Vagina (tissue), 2 donors: ENCODE results near the gene BAZ2B. TPM values are rescaled to one million over a fixed set of nuclear protein-coding genes. Genes with fewer than 3 reads are reported as not detected.

Source experiments
- DNase-seq, 2 donors: peaks; one replicate each; pipeline ENCODE4 v3.0.0-alpha.2; 2017; ENCODE audit errors: extremely low spot score in 2 of 2
- H3K27ac ChIP-seq: fragments of 200-600 bp; sonication (generic); one replicate; pipeline ENCODE4 v1.5.1; 2019
- H3K27me3 ChIP-seq: fragments of 200-600 bp; sonication (generic); one replicate; pipeline ENCODE4 v1.5.1; 2019
- H3K36me3 ChIP-seq, 2 donors: fragments of 200-600 bp; sonication (generic); one replicate each; pipeline ENCODE4 v1.5.1; 2017 to 2019
- H3K4me1 ChIP-seq: fragments of 200-600 bp; sonication (generic); one replicate; pipeline ENCODE4 v1.5.1; 2019
- H3K4me3 ChIP-seq, 2 donors: fragments of 200-600 bp; sonication (generic); 1 replicate in 1 of 2; 2 replicates in 1 of 2; pipeline ENCODE4 v1.5.1; 2016 to 2019
- H3K9me3 ChIP-seq: fragments of 200-600 bp; sonication (generic); one replicate; pipeline ENCODE4 v1.5.1; 2019
- POLR2A ChIP-seq, 2 donors: fragments of 450-650 bp; IDR thresholded peaks; one replicate each; pipeline ENCODE4 v1.6.1; 2017; ENCODE audit warnings: antibody characterized with exemption in 2 of 2, mild to moderate bottlenecking in 2 of 2, moderate library complexity in 2 of 2
- POLR2AphosphoS5 ChIP-seq, 2 donors: sonication (generic); formaldehyde crosslinking; IDR thresholded peaks; one replicate each; pipeline ENCODE4 v1.9.0; 2017; ENCODE audit warnings: antibody characterized with exemption in 2 of 2, mild to moderate bottlenecking in 2 of 2, low read depth in 1 of 2; ENCODE audit not compliant: insufficient read depth in 1 of 2
- intact Hi-C: fragments of 100-400 bp; cut with DNase I; formaldehyde crosslinking; loops from one replicate; pipeline ENCODE4 v1.15.1; 2023
- total RNA-seq: library from RNA; depleted of rRNA; stranded (reverse); fragments of >200 nt; gene quantifications from one replicate; pipeline ENCODE4 v1.2.3, GENCODE V29; 2016
- TF ChIP-seq, protein P1 (sequence below), 3 experiments: fragments of 450-650 bp in 2 of 3; fragments of 200-600 bp in 1 of 3; sonication (generic) in 1 of 3; IDR thresholded peaks; one replicate each; pipeline ENCODE4 v1.5.1; 2017 to 2019; ENCODE audit warnings: antibody characterized with exemption in 3 of 3, mild to moderate bottlenecking in 2 of 3, moderate library complexity in 2 of 3

The BAZ2B gene
- total RNA-seq, 1 donor from 2014 or later, result 90.6 TPM

DNA sequence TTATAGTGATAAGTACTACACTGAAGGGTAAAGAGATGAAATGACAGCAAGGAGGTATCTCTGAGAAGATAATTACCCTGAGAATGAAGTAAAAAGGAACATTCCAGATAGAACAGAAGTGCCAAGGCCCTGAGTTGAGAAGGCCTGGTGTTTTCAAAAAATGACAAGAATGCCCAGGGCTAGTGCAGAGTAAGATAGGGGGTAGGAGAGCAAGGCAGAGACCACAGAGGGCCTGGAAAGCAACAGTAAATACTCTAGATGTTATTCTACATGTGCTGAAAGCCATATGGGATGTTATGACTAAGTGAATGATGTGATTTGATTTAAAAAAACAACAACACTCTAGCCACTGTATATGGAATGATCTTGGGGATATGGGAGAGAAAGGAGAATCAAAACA, 52.3 kb downstream of the BAZ2B start:
- Histone ChIP-seq H3K27me3 (no peaks in the 10 kb centered on the region), H3K9me3 (no peaks in the 10 kb centered on the region), H3K27ac (no peak overlapping the region), H3K4me1 (no peaks in the 10 kb centered on the region), H3K4me3 (no peak overlapping the region), H3K36me3 (no peaks in the 10 kb centered on the region)
- intact Hi-C loops, result no loop called here
- no peak for TF ChIP-seq POLR2AphosphoS5 (IDR thresholded peaks at IDR 0.05; ENCODE audit: insufficient read depth in 1 of 2, low read depth in 1 of 2)
- TF ChIP-seq, protein P1, sequence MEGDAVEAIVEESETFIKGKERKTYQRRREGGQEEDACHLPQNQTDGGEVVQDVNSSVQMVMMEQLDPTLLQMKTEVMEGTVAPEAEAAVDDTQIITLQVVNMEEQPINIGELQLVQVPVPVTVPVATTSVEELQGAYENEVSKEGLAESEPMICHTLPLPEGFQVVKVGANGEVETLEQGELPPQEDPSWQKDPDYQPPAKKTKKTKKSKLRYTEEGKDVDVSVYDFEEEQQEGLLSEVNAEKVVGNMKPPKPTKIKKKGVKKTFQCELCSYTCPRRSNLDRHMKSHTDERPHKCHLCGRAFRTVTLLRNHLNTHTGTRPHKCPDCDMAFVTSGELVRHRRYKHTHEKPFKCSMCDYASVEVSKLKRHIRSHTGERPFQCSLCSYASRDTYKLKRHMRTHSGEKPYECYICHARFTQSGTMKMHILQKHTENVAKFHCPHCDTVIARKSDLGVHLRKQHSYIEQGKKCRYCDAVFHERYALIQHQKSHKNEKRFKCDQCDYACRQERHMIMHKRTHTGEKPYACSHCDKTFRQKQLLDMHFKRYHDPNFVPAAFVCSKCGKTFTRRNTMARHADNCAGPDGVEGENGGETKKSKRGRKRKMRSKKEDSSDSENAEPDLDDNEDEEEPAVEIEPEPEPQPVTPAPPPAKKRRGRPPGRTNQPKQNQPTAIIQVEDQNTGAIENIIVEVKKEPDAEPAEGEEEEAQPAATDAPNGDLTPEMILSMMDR (IDR thresholded peaks at IDR 0.05), result no peak
- TF ChIP-seq POLR2A (IDR thresholded peaks at IDR 0.05), result no peak
- no peak for DNase-seq

DNA sequence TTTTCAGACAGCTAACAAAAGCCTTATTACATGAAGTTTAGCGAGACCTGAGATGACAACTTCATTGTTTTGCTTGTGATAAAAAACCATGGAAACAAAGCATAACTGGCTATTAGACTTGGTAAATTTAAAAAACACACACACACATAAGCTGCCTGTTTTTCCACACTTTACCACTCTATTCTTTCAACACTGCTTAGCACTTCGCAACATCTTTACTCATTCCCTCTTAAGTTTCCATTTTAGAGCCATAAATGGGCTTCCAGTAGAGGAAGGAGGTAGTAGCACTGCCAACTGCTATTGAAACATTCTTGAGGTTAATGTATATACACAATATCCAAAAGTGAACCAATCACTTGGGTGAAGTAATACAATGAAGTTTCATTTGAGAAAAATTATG, 54.1 kb downstream of the BAZ2B start:
- Histone ChIP-seq H3K27me3 (no peaks in the 10 kb centered on the region), H3K4me3 (no peak overlapping the region), H3K36me3 (no peaks in the 10 kb centered on the region), H3K27ac (no peak overlapping the region), H3K4me1 (no peaks in the 10 kb centered on the region), H3K9me3 (no peaks in the 10 kb centered on the region)
- intact Hi-C loops, result no loop called here
- DNase-seq, result no peak
- no peak for TF ChIP-seq POLR2AphosphoS5 (IDR thresholded peaks at IDR 0.05; ENCODE audit: insufficient read depth in 1 of 2, low read depth in 1 of 2)
- no peak for TF ChIP-seq POLR2A (IDR thresholded peaks at IDR 0.05)
- TF ChIP-seq, protein P1 (IDR thresholded peaks at IDR 0.05), result no peak

- intact Hi-C loops, result no loop called here
- TF ChIP-seq POLR2AphosphoS5 (IDR thresholded peaks at IDR 0.05; ENCODE audit: insufficient read depth in 1 of 2, low read depth in 1 of 2), result no peak
- no peaks in the 10 kb centered on the region for H3K4me1 ChIP-seq
- no peaks in the 10 kb centered on the region for H3K27me3 ChIP-seq
- no peaks in the 10 kb centered on the region for H3K9me3 ChIP-seq
- no peak overlapping the region for H3K27ac ChIP-seq
- DNase-seq, result no peak
- H3K4me3 ChIP-seq, result no peak overlapping the region
- H3K36me3 ChIP-seq, result no peaks in the 10 kb centered on the region
Measured at GRCh38 chr2:159561786-159562185, 54.6 kb downstream of the BAZ2B start.

- no peak for DNase-seq
- Histone ChIP-seq H3K36me3 (no peaks in the 10 kb centered on the region), H3K27me3 (no peaks in the 10 kb centered on the region), H3K4me3 (no peak overlapping the region), H3K4me1 (no peaks in the 10 kb centered on the region), H3K27ac (no peak overlapping the region), H3K9me3 (no peaks in the 10 kb centered on the region)
- TF ChIP-seq, protein P1 (IDR thresholded peaks at IDR 0.05), result no peak
- no peak for TF ChIP-seq POLR2A (IDR thresholded peaks at IDR 0.05)
- no peak for TF ChIP-seq POLR2AphosphoS5 (IDR thresholded peaks at IDR 0.05; ENCODE audit: insufficient read depth in 1 of 2, low read depth in 1 of 2)
- intact Hi-C loops, result no loop called here
Measured at GRCh38 chr2:159561242-159561641, 55.1 kb downstream of the BAZ2B start.

- H3K27ac ChIP-seq, result no peak overlapping the region
- intact Hi-C loops, result no loop called here
- H3K9me3 ChIP-seq, result no peaks in the 10 kb centered on the region
- no peak overlapping the region for H3K4me3 ChIP-seq
- no peak for DNase-seq
- H3K27me3 ChIP-seq, result no peaks in the 10 kb centered on the region
- TF ChIP-seq, protein P1 (IDR thresholded peaks at IDR 0.05), result no peak
- TF ChIP-seq POLR2AphosphoS5 (IDR thresholded peaks at IDR 0.05; ENCODE audit: insufficient read depth in 1 of 2, low read depth in 1 of 2), result no peak
- TF ChIP-seq POLR2A (IDR thresholded peaks at IDR 0.05), result no peak
- H3K4me1 ChIP-seq, result no peaks in the 10 kb centered on the region
- H3K36me3 ChIP-seq, result no peaks in the 10 kb centered on the region
Measured at GRCh38 chr2:159559034-159559433, 57.3 kb downstream of the BAZ2B start.

DNA sequence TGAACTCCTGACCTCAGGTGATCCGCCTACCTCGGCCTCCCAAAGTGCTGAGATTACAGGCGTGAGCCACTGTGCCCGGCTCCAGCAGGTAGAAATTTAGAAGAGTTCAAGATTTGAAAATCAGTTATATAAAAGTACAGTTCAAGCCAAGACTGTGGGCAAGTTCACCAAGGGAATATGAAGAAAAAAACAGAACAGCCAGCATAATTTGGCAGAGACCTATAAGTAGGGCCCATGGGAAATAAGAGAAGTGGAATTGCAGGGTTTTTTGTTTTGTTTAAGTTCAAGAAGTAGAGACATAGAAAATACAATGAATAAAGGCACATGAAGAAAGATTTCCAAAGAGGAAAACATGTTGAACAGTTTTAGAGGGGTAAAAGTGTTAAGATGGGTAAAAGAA, 57.9 kb downstream of the BAZ2B start:
- Histone ChIP-seq H3K36me3 (no peaks in the 10 kb centered on the region), H3K9me3 (no peaks in the 10 kb centered on the region), H3K4me1 (no peaks in the 10 kb centered on the region), H3K4me3 (no peak overlapping the region), H3K27me3 (no peaks in the 10 kb centered on the region), H3K27ac (no peak overlapping the region)
- TF ChIP-seq, protein P1 (IDR thresholded peaks at IDR 0.05), result no peak
- TF ChIP-seq POLR2A (IDR thresholded peaks at IDR 0.05) (no peak), POLR2AphosphoS5 (IDR thresholded peaks at IDR 0.05; ENCODE audit: insufficient read depth in 1 of 2, low read depth in 1 of 2) (no peak)
- no peak for DNase-seq
- intact Hi-C loops, result no loop called here
